GM19035 (cell line): ENCODE data around the gene KRTAP1-3.
"Not testable (repeated sequence)": the region's sequence is repeated elsewhere in the genome, so short reads cannot be mapped to it uniquely, and the experiment has no call there.

Experiments
- ATAC-seq: cut with Tn5 transposase; IDR thresholded peaks from one replicate; pipeline ENCODE4 v1.9.1; 2021; ENCODE audit not compliant: unreplicated experiment

KRTAP1-3 gene

GRCh38 chr17:41034346-41034935 is at the start of gene KRTAP1-3:
Gene KRTAP1-3 (minus strand): TSS chr17:41034874. CDS start chr17:41034821, 53 bp downstream.
- not testable (repeated sequence) for ATAC-seq

DNA sequence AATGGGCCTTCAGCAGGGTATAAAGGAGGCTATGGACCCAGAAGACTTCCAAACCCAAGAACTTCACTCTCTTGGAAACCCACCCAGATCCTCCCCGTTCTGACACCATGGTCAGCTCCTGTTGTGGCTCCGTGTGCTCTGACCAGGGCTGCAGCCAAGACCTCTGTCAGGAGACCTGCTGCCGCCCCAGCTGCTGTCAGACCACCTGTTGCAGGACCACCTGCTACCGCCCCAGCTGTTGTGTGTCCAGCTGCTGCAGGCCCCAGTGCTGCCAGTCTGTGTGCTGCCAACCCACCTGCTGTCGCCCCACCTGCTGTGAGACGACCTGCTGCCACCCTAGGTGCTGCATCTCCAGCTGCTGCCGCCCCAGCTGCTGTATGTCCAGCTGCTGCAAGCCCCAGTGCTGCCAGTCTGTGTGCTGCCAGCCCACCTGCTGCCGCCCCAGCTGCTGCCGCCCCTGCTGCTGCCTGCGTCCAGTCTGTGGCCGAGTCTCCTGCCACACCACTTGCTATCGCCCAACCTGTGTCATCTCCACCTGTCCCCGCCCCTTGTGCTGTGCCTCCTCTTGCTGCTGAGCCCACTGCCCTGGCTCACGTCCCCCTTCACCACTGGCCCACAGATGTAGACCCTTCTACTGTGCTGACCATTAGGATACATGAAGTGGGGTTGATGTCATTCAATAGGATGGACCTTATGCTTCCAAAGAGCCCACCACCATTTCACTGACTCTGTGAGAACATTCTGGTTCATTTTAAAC is 49.6 kb upstream of the KRTAP1-3 start, which contains the start of gene KRTAP4-7:
KRTAP4-7 (plus strand) TSS at position 51 of the 757 bp plus-strand sequence; CDS start at position 108, 57 bp downstream.
- ATAC-seq: not testable (repeated sequence)

DNA sequence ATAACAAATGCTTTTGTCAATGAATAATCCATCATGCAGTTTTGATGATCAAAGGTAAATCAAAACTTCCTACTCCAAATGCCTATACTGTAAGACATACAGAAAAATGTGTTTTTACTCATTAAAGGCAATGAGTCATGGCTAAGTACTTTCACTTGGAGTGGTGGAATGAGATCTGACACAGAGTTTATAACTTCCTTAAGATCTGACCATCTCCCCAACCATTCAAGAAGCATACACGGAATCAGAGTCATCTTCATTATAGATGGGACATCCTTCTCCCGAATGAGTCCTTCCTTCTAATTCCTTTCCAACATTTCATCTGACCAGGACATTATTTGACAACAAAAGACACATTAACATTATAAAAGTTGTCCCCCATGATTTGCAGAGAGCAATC is 48.8 kb upstream of the KRTAP1-3 start:
- ATAC-seq: not testable (repeated sequence)

DNA sequence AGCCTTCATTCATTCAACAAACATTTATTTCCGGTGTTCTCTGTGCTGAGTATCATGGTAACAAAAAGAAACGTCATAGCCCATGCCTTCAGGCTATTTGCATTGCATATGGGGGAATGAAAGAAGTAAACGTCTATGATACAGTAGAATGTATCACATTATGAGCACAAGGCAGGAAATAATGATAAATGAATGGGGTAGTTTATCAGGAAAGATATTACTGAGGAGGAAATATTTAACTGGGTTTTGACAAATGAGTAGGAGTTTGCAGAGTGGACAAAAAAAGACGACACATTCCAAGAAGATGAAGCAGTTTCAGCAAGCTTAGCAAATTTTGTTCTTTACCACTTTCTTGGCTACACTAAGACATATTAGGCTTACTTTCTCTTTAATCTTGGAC is 48.0 kb upstream of the KRTAP1-3 start:
- no peak for ATAC-seq

DNA sequence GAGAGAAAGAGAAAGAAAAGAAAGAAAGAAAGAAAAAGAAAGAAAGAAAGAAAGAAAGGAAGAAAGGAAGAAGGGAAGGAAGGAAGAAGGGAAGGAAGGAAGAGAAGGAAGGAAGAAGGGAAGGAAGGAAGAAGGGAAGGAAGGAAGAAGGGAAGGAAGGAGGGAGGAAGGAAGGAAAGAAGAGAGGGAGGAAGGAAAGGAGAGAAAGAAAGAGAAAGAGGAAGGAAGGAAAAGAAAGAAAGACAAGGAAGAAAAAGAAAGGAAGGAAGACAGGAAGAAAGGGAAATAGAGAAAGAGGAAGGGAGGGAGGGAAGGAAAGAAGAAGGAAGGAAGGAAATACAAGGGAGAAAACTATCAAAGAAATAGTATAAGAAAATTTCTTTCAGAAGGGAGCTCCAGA is 42.1 kb upstream of the KRTAP1-3 start:
- ATAC-seq: no peak

DNA sequence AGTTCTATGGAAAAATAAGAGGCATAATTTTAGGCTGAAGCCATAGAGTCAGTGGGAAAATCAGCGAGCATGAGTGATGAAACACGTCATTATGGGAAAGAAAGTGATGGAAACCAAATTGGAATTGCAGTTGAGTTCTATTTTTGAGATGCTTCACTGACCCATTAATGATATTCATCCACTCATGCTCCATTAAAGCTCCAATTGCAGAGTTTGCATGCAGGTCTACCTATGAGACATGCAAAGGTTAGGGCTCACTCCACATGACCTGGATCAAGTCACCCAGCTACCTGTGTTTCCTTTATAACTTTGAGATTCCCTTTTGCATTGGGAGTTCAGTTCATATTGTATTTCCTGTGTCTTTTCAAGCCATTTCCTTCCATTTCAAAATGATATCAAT is 39.0 kb upstream of the KRTAP1-3 start:
- ATAC-seq: no peak

DNA sequence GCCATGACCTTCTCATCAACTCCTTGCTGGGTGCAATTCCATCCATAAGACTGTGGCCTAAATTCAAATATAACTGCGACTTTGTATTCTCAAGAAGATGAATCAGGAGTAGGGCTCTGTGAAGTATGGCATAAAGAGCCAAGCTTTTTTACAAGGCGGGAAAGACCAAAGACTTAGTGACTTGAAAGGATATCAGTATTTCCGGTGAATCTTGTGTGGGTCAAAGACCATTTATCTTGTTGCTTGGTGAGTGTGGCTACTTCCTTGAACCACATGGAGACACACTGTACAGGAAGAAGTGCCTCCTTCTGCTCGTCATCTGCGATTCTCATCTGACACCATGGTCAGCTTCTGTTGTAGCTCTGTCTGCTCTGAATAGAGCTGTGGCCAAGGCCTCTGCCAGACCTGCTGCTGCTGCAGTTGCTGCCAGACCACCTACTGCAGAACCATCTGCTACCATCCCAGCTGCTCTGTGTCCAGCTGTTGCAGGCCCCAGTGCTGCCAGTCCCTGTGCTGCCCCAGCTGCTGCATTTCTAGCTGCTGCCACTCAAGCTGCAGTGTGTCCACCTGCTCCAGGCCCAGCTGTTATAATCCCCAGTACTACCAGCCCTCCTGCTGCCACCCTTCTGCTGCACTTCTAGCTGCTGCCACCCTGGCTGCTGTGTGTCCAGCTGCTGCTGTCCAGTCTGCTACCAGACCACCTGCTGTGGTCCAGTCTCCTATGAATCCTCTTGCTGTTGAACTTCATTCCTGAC is 37.1 kb upstream of the KRTAP1-3 start:
- no peak for ATAC-seq

DNA sequence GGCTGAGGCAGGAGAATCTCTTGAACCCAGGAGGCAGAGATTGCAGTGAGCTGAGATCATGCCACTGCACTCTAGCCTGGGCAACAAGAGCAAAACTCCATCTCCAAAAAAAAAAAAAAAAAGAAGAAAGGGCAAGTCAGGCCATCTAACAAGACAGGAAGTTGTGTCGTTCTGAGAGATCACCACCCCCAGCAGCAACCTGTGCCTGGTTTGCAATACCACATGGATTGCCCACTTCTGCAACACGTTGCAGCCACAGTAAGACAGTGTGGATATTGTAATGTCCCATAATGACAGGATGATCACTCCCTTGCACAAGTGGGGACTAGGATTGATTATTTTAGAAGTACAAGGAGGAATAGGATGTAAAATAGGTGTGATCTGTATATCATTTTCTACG is 34.4 kb upstream of the KRTAP1-3 start:
- ATAC-seq: no peak

DNA sequence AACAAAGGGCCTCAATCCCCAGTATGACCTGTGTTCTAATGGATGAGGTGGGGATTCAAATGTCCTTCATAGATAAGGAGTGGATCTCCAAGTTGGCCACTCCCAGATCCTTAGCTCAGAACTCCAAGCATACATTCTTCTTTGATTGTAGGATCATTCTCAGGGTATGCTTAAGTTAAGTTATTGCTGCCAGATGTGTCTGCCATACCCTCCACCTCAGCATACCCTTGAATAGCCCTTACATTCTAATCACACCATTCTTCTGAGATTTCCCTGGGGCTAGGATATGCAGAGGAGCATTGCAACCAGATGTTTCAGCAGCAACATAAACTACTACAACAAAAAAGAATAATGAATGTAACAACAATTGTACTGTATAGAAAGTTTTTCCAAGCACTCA is 32.6 kb upstream of the KRTAP1-3 start:
- ATAC-seq: no peak

DNA sequence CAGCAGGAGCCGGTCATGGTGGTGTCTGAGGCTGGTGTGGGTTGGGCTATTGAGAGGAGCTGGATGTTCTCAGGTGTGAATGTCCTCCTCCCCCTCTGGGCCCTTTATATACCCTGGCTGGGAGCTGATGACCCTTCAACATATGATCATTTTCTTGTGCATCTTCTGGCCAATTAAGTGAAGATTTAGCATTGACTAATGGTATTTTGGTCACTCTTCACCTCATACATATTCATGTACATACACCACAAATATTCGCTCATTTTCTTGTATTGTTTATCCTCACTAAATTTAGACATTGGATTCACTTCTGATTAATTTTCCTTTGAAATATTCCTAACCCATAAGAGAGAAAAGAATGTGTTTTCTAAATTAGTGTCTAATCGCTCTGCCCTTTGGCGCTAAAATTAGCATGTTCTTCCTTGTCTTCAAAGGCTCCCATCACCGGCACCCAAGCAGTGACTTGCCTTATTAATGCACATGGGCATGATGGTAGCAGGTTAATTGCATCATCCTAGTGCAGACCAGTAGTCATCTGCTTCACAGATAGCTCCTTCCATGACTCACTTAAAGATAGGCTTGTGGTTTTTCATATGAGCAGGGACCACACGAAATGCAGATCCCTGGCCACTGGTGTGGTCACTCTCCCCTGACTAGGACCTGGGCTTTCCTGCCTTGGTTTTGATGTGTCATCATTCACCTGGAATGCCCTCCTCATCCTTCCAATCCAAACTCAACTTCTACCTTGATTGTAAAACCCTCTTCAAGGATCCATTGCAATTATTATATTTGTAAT is 31.4 kb upstream of the KRTAP1-3 start, which contains the start of gene KRTAP2-4:
KRTAP2-4 (minus strand) TSS at position 51 of the 796 bp plus-strand sequence; CDS start at position 17, 34 bp downstream.
- no peak for ATAC-seq

DNA sequence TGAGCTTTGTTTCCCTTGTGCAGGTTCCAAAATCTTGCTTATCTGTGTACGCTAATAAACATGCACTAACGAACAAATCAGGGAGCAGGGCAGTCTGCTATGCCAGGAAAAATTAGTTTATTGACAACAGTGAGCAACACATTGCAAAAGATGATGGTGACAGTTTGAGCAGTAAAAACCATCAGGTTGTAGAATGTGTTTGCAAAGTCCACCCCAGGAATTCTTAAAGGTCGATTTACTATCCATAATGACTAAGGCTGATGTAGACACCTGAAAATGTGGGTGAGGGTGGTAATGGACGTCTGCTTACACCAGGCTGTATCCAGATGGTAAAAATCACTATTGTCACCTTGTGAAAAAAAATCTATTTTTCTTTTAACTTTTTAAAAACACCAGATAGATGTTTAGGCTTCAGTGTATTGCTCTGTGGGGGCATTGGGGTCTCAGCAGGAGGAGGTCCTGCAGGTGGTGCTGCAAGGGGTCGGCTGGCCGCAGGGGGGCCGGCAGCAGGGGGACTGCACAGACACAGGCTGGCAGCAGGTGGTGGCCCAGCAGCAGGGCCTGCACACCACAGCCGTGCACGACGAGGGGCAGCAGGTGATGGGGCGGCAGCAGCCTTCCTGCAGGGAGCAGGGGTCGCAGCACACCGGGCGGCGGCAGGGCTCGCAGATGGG is 30.5 kb upstream of the KRTAP1-3 start:
- ATAC-seq: not testable (repeated sequence)

GRCh38 chr17:41064301-41064700 is 29.6 kb upstream of the KRTAP1-3 start:
- no peak for ATAC-seq

GRCh38 chr17:41063449-41063848 is 28.8 kb upstream of the KRTAP1-3 start:
- no peak for ATAC-seq

DNA sequence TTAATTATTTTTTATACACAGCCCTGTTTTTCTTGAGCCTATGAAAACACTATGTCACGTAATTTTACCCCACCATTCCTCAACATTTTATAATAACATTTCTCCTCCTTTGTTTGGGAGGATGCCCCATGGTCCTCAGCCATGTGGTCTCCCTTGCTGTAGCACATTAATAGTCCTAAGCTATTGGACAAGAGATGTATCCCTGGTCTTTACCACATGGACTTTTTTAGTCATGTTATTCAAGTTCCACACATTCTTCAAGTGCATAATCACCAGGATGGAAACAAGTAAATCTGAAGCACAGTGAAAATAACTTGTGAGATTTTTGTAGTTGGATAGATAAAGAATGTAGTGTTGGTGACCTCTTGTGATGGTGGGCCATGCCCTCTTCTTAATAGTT is 27.3 kb upstream of the KRTAP1-3 start:
- ATAC-seq: no peak

DNA sequence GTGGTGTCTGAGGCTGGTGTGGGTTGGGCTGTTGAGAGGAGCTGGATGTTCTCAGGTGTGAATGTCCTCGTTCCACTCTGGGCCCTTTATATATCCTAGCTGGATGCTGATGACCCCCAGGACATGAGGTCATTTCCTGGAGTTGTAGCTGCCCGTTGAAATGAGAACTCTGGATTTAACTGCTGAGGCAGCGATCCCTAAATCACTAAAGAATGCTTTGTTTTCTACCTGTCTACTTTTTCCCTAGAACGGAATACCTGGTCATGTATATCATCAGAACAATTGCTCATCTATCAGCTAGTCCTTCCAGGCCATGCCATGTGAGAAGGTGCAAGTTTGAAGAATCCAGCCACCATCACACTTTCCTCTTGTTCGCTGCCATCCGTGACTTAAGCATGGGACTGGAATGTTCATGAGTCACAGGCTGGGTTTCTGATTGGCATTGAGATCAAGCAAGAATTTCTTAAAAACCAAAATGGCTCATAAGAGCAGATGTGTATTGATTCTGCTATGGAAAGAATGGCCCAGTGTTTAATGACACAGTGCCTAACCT is 25.5 kb upstream of the KRTAP1-3 start, which contains the start of gene KRTAP2-3:
KRTAP2-3 (minus strand) TSS at position 63 of the 553 bp plus-strand sequence. CDS start 64 bp downstream, outside the sequence.
- no peak for ATAC-seq

- ATAC-seq: not testable (repeated sequence)
Observed at GRCh38 chr17:41059276-41060051, 24.8 kb upstream of the KRTAP1-3 start.

- ATAC-seq: no peak
Observed at GRCh38 chr17:41058741-41059140, 24.1 kb upstream of the KRTAP1-3 start.

- no peak for ATAC-seq
Observed at GRCh38 chr17:41057547-41057946, 22.9 kb upstream of the KRTAP1-3 start.

- not testable (repeated sequence) for ATAC-seq
Observed at GRCh38 chr17:41055130-41055529, 20.5 kb upstream of the KRTAP1-3 start, which contains the start of gene KRTAP2-2. Gene KRTAP2-2 (minus strand): TSS chr17:41055230. CDS start chr17:41055211, 19 bp downstream.
